Pericardium fibroblast (primary cell): Measurements from ENCODE around the gene F8A1. TPM values are rescaled to one million over a fixed set of nuclear protein-coding genes. Genes with fewer than 3 reads are reported as not detected.

Experiments used
- total RNA-seq: library from RNA; depleted of rRNA; stranded (reverse); fragments of >200 nt; gene quantifications from 2 replicates; pipeline ENCODE4 v1.2.3, GENCODE V29; 2015

The F8A1 gene
- 1.8 and 16.5 TPM in 2 replicates for total RNA-seq

GRCh38 chrX:154886069-154886788, at the start of gene F8A1:
Gene F8A1, plus strand, starts transcription at chrX:154886355. Its CDS starts 20 bp downstream, at chrX:154886375.

Other genes with a start within 250 kb of the F8A1 start
- gene CTAG2, start 232.8 kb upstream of the F8A1 start, total RNA-seq: not detected in 2 replicates
- gene GAB3, start 135.3 kb upstream of the F8A1 start, total RNA-seq: 4.6 and 10.5 TPM in 2 replicates
- gene DKC1, start 123.5 kb upstream of the F8A1 start, total RNA-seq: 18.8 and 31.6 TPM in 2 replicates
- 13.4 and 19.7 TPM in 2 replicates for gene MPP1, start 80.9 kb upstream of the F8A1 start, total RNA-seq
- not detected in 2 replicates for gene SMIM9, start 51.7 kb upstream of the F8A1 start, total RNA-seq
- 3.3 and 4.9 TPM in 2 replicates for gene F8, start 136.4 kb downstream of the F8A1 start, total RNA-seq
- gene FUNDC2, start 140.5 kb downstream of the F8A1 start, total RNA-seq: 66.5 and 73.3 TPM in 2 replicates
- gene CMC4, start 184.8 kb downstream of the F8A1 start, total RNA-seq: 26.0 and 38.2 TPM in 2 replicates
- gene MTCP1, start 184.8 kb downstream of the F8A1 start, total RNA-seq: 0.26 and 1.6 TPM in 2 replicates
- gene BRCC3, start 185.2 kb downstream of the F8A1 start, total RNA-seq: 5.5 and 7.0 TPM in 2 replicates